Type B pancreatic cell (in vitro differentiated cells): ENCODE measurements around the gene BLMH. TPM values are rescaled to one million over a fixed set of nuclear protein-coding genes. Genes with fewer than 3 reads are reported as not detected.

ENCODE experiments used
- DNase-seq: peaks from one replicate; pipeline ENCODE4 v3.0.0; 2021; ENCODE audit warnings: mixed read lengths; ENCODE audit not compliant: unreplicated experiment; ENCODE audit errors: extremely low spot score
- H3K27ac Mint-ChIP-seq: 2 replicates; pipeline ENCODE4 v1.8.0; 2021; ENCODE audit warnings: mild to moderate bottlenecking, mixed read lengths
- H3K27me3 Mint-ChIP-seq: 2 replicates; pipeline ENCODE4 v1.8.0; 2021; ENCODE audit warnings: mixed read lengths
- H3K36me3 Mint-ChIP-seq: 2 replicates; pipeline ENCODE4 v1.8.0; 2021; ENCODE audit warnings: mixed read lengths
- H3K4me1 Mint-ChIP-seq: one replicate; pipeline ENCODE4 v1.8.0; 2021; ENCODE audit warnings: mixed read lengths; ENCODE audit not compliant: unreplicated experiment
- H3K4me3 Mint-ChIP-seq: 2 replicates; pipeline ENCODE4 v1.8.0; 2021; ENCODE audit warnings: mild to moderate bottlenecking, mixed read lengths
- H3K9me3 Mint-ChIP-seq: 2 replicates; pipeline ENCODE4 v1.8.0; 2021; ENCODE audit warnings: mixed read lengths
- CTCF ChIP-seq: fragments of 200-600 bp; sonication (generic); conservative IDR thresholded peaks from 2 replicates; pipeline ENCODE4 v1.5.0; 2021; ENCODE audit warnings: antibody characterized with exemption, mild to moderate bottlenecking
- total RNA-seq: library from RNA; stranded (reverse); gene quantifications from 2 replicates; pipeline ENCODE4 v1.2.1, GENCODE V29; 2021; ENCODE audit warnings: low replicate concordance

BLMH gene
- total RNA-seq, 1 donor from 2014 or later: 58.2 TPM

- H3K9me3 Mint-ChIP-seq: no peaks in the 10 kb centered on the region
- no peaks in the 10 kb centered on the region for H3K4me1 Mint-ChIP-seq
- H3K4me3 Mint-ChIP-seq: no peak overlapping the region
- H3K36me3 Mint-ChIP-seq: no peaks in the 10 kb centered on the region
- DNase-seq: no peak
- peaks cover 24% of the 10 kb centered on the region for H3K27me3 Mint-ChIP-seq
- TF ChIP-seq CTCF: no peak
- H3K27ac Mint-ChIP-seq: no peak overlapping the region
Observed at GRCh38 chr17:30315106-30315505, 23.4 kb upstream of the BLMH start.

DNA sequence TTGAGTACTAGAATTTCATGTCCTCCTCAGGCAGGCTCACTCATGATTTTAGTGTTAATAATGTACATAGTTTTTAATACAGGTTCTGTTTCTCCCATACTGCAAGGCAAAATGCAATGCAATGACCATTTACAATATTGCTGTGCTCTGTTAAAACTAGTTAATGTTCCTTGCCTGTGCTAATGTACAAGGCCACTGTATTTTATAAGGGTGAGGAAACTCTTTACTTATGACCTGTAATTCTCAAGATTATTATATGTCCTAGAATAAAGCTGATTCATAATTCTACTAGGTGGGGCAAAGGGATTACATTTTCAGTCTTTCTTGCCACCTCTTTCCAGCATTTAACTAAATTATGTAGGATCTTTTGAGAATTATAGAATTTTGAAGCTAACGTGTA, 22.7 kb upstream of the BLMH start:
- Mint-ChIP-seq H3K4me1 (no peaks in the 10 kb centered on the region), H3K27ac (no peak overlapping the region), H3K4me3 (no peak overlapping the region), H3K27me3 (peaks cover 24% of the 10 kb centered on the region), H3K9me3 (no peaks in the 10 kb centered on the region), H3K36me3 (no peaks in the 10 kb centered on the region)
- no peak for TF ChIP-seq CTCF
- DNase-seq: no peak

DNA sequence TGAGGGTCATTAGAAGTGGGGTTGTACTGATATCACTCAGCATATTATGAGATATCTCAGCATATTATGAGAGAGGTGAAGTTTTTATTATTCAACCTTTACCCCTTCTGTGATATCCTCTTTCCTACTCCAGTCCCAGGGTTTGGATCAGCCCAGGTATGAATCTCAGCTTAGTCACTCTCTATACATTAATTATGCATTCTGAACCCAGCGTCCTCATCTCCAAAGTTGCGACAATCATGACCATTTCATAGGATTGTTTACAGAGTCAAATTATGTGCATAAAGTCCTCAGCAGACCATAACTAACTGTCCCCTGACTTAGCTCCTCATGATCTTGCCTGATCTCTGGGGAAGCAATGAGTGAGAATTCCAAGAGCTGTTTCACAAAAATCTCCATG, 20.5 kb upstream of the BLMH start:
- TF ChIP-seq CTCF: no peak
- Mint-ChIP-seq H3K27me3 (peaks cover 24% of the 10 kb centered on the region), H3K9me3 (no peaks in the 10 kb centered on the region), H3K4me3 (no peak overlapping the region), H3K4me1 (no peaks in the 10 kb centered on the region), H3K36me3 (no peaks in the 10 kb centered on the region), H3K27ac (no peak overlapping the region)
- no peak for DNase-seq

DNA sequence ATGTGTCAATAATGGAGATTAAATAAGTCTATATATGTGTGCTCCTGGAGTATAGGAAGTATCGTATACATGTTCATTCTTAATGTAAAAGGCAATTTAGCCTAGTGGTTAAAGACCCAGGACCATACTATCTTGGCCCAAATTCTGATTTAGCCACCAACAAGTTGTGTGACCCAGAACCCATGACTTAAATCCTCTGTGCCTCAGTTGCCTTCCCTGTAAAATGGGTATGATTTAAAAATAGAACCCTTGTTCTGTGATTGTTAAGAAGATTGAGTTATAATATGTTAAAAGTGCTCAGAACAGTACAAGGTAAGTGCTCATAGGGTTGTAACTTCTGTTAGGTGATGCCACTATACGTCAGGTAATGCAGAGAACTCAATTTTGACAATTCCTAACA, 18.8 kb upstream of the BLMH start:
- no peak for TF ChIP-seq CTCF
- no peak overlapping the region for H3K27ac Mint-ChIP-seq
- no peak overlapping the region for H3K4me3 Mint-ChIP-seq
- H3K4me1 Mint-ChIP-seq: no peaks in the 10 kb centered on the region
- H3K27me3 Mint-ChIP-seq: peaks cover 22% of the 10 kb centered on the region
- no peaks in the 10 kb centered on the region for H3K36me3 Mint-ChIP-seq
- DNase-seq: no peak
- H3K9me3 Mint-ChIP-seq: no peaks in the 10 kb centered on the region

DNA sequence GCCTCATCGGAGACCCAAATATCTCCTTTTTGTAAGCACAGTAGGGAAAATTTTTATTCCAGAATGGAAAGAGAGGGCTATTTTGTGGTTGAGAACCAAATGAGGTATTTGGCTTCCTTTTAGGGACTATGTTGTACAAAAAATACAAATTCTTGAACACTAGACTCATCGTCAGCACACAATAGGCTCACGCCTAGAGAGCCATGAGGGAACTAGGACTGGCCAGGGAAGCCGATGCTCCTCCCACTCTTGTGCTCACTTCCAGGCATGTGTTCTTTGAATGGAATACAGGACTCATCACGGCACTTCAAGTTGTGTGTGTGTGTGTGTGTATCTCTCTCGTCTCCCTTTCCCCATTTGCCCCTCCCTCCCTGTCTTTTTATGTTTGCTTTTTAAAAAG, 17.8 kb upstream of the BLMH start:
- DNase-seq: no peak
- Mint-ChIP-seq H3K27ac (no peak overlapping the region), H3K4me1 (no peaks in the 10 kb centered on the region), H3K27me3 (peaks cover 12% of the 10 kb centered on the region), H3K9me3 (no peaks in the 10 kb centered on the region), H3K36me3 (no peaks in the 10 kb centered on the region), H3K4me3 (no peak overlapping the region)
- no peak for TF ChIP-seq CTCF

DNA sequence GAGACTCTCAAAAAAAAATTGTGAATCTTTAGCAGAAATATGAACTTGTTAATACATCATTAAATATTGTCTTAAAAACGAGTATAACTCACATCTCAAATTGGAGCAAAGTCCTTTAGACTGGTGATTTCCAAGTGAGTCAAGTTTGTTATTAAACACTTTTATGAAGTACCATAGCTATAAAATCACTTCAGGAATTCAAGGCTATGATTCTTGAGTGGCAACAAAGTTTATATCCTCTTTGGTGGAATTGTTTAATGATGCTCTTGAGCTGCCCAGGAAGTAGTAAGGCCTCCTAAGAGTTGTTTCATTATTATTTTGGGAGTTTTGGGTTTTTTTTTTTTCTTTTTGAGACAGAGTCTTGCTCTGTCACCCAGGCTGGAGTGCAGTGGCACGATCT, 16.7 kb upstream of the BLMH start:
- Mint-ChIP-seq H3K4me1 (no peaks in the 10 kb centered on the region), H3K4me3 (no peak overlapping the region), H3K36me3 (no peaks in the 10 kb centered on the region), H3K9me3 (no peaks in the 10 kb centered on the region), H3K27ac (no peak overlapping the region), H3K27me3 (peaks cover 8% of the 10 kb centered on the region)
- DNase-seq: no peak
- TF ChIP-seq CTCF: no peak
